ENCODE results near the gene EIF2S2. TPM values are rescaled to one million over a fixed set of nuclear protein-coding genes. Genes with fewer than 3 reads are reported as not detected.

Gene EIF2S2
- total and polyA plus RNA-seq, 2 experiments from 2014 or later, result 124 to 194 TPM

DNA sequence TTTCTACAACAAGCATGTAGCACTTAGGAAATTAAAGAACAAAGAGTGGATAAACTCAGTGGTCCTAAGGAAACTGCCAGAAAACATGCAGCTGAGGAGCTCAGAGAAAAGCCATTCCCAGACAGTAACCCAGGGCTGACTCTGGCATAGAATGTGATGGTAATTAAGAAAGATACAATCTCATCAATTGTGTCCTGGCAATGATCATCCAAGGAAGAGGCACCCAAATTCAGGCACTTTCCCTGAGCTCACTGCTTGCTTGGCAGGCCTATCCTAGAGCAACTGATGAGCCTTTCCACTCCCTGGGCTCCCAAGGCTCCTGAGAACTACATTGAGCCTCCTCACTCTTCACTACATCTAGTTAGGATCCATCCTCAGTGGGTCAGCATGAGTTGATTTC is 16.2 kb downstream of the EIF2S2 start:
- H3K9me3 Mint-ChIP-seq, result no peaks in the 10 kb centered on the region
- Histone ChIP-seq H3K79me2 (replicated peaks; ENCODE audit: insufficient read depth) (peaks cover 52% of the 10 kb centered on the region), H3K27me3 (ENCODE audit: insufficient read depth) (no peaks in the 10 kb centered on the region), H3K27ac (ENCODE audit: low read depth) (no peak overlapping the region), H3F3A (replicated peaks; ENCODE audit: low read depth) (peaks cover 5% of the 10 kb centered on the region), H3K36me3 (ENCODE audit: insufficient read depth) (peaks cover 97% of the 10 kb centered on the region), H2AFZ (no peak overlapping the region), H3K4me1 (ENCODE audit: insufficient read depth) (no peaks in the 10 kb centered on the region), H4K20me1 (replicated peaks; ENCODE audit: insufficient read depth) (peaks cover 74% of the 10 kb centered on the region), H3K4me2 (no peak overlapping the region), H3K9me2 (ENCODE audit: insufficient read depth) (no peaks in the 10 kb centered on the region), H3K4me3 (no peak overlapping the region)
- no peaks in the 10 kb centered on the region for H3K27me3 Mint-ChIP-seq (ENCODE audit: insufficient read depth, low read depth, poor library complexity)
- no peak for ATAC-seq
- no peak overlapping the region for H3K4me3 Mint-ChIP-seq
- no peak overlapping the region for H3K27ac Mint-ChIP-seq
- no peaks in the 10 kb centered on the region for H3K4me1 Mint-ChIP-seq
- TF ChIP-seq ZNF114 (CRISPR knock-in tag; IDR thresholded peaks at IDR 0.05) (no peak), ZNF462 (CRISPR knock-in tag; IDR thresholded peaks at IDR 0.05) (no peak)
- DNase-seq (ENCODE audit: low spot score), result no peak
- H3K36me3 Mint-ChIP-seq (ENCODE audit: low read depth), result peaks cover 97% of the 10 kb centered on the region

- Histone ChIP-seq H3K9me2 (ENCODE audit: insufficient read depth) (no peaks in the 10 kb centered on the region), H3K27ac (ENCODE audit: low read depth) (no peak overlapping the region), H2AFZ (no peak overlapping the region), H3K4me1 (ENCODE audit: insufficient read depth) (no peaks in the 10 kb centered on the region), H4K20me1 (replicated peaks; ENCODE audit: insufficient read depth) (peaks cover 62% of the 10 kb centered on the region), H3K4me2 (no peak overlapping the region), H3K27me3 (ENCODE audit: insufficient read depth) (no peaks in the 10 kb centered on the region), H3F3A (replicated peaks; ENCODE audit: low read depth) (peaks cover 16% of the 10 kb centered on the region), H3K4me3 (no peak overlapping the region), H3K79me2 (replicated peaks; ENCODE audit: insufficient read depth) (peaks cover 32% of the 10 kb centered on the region), H3K36me3 (ENCODE audit: insufficient read depth) (peaks cover 90% of the 10 kb centered on the region)
- Mint-ChIP-seq H3K9me3 (no peaks in the 10 kb centered on the region), H3K27ac (no peak overlapping the region), H3K27me3 (ENCODE audit: insufficient read depth, low read depth, poor library complexity) (peaks cover 2% of the 10 kb centered on the region), H3K36me3 (ENCODE audit: low read depth) (peaks cover 98% of the 10 kb centered on the region), H3K4me3 (no peak overlapping the region), H3K4me1 (no peaks in the 10 kb centered on the region)
- DNase-seq (ENCODE audit: low spot score) (no peak), ATAC-seq (no peak)
- TF ChIP-seq ZNF331 (CRISPR knock-in tag; IDR thresholded peaks at IDR 0.05; ENCODE audit: low read depth), result no peak
- TF ChIP-seq ZNF114 (CRISPR knock-in tag; IDR thresholded peaks at IDR 0.05), result no peak
- TF ChIP-seq ZNF462 (CRISPR knock-in tag; IDR thresholded peaks at IDR 0.05), result no peak
- TF ChIP-seq JUNB (IDR thresholded peaks at IDR 0.05; ENCODE audit: unreplicated experiment), result no peak
- TF ChIP-seq ETS1 (IDR thresholded peaks at IDR 0.05), result no peak
- no peak for TF ChIP-seq NANOG (IDR thresholded peaks at IDR 0.05; ENCODE audit: borderline replicate concordance)
Observed at GRCh38 chr20:34093895-34094294, 18.1 kb downstream of the EIF2S2 start.
